NB4 (cell line): ENCODE results near the gene SLC13A2.
A peak's percentile ranks its signal among the peaks of the same experiment; 100 is the strongest.

Experiments
- DNase-seq: peaks from one replicate; pipeline ENCODE4 v3.0.0; 2010; ENCODE audit warnings: low read depth
- H3K4me3 ChIP-seq: one replicate; pipeline ENCODE4 v1.5.1; 2011; ENCODE audit warnings: mild to moderate bottlenecking, low read depth, low read length, moderate library complexity
- MYC ChIP-seq: IDR thresholded peaks from 2 replicates; pipeline ENCODE4 v1.6.1; 2011; ENCODE audit warnings: low read depth, low read length
- POLR2A ChIP-seq: IDR thresholded peaks from 2 replicates; pipeline ENCODE4 v1.6.1; 2011; ENCODE audit warnings: mild to moderate bottlenecking; ENCODE audit not compliant: insufficient read length; ENCODE audit errors: extremely low read depth
- TF ChIP-seq, protein P1 (sequence below): IDR thresholded peaks from one replicate; pipeline ENCODE4 v1.5.1; 2012; ENCODE audit warnings: low read depth, low read length
- TF ChIP-seq, protein P2 (sequence below): IDR thresholded peaks from 2 replicates; pipeline ENCODE4 v1.6.1; 2011; ENCODE audit warnings: low read depth, low read length

Gene SLC13A2

DNA sequence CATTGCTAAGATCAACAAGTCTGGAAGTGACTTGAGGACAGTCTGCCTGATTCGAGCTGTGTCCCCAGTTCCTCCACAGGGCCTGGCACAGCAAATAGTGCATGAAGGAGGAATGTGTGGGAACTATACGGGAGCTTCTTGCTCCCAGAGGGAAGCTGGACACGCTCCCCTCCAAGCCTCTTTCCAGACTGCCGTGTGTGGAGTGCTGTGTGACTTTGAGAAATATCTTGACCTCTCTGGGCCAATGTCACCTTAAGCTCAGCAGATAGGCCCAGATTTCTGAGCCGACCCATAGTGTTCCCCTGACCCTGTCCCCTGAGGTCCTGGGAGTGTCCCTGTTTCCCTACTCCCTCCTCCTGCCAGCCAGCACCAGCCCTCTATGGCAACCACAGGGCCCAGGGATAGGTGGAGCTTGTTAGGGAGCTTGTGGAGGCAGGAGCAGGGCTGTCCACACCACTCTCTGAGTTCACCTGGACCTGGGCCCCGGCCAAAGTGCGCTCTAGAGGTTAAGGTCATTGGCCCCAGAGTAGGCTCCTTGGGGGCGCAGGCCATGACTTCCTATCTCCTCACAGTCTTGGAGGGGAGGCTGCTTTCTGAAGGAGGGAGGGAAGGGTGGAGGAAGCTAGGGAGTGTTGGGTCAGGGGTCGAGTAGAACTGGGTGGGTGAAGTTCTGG, 26.4 kb downstream of the SLC13A2 start:
- TF ChIP-seq, protein P1, sequence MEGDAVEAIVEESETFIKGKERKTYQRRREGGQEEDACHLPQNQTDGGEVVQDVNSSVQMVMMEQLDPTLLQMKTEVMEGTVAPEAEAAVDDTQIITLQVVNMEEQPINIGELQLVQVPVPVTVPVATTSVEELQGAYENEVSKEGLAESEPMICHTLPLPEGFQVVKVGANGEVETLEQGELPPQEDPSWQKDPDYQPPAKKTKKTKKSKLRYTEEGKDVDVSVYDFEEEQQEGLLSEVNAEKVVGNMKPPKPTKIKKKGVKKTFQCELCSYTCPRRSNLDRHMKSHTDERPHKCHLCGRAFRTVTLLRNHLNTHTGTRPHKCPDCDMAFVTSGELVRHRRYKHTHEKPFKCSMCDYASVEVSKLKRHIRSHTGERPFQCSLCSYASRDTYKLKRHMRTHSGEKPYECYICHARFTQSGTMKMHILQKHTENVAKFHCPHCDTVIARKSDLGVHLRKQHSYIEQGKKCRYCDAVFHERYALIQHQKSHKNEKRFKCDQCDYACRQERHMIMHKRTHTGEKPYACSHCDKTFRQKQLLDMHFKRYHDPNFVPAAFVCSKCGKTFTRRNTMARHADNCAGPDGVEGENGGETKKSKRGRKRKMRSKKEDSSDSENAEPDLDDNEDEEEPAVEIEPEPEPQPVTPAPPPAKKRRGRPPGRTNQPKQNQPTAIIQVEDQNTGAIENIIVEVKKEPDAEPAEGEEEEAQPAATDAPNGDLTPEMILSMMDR = no peak
- no peak for TF ChIP-seq MYC
- no peak for TF ChIP-seq POLR2A
- TF ChIP-seq, protein P2, sequence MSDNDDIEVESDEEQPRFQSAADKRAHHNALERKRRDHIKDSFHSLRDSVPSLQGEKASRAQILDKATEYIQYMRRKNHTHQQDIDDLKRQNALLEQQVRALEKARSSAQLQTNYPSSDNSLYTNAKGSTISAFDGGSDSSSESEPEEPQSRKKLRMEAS = no peak
- DNase-seq = no peak
- H3K4me3 ChIP-seq = no peak overlapping the region

DNA sequence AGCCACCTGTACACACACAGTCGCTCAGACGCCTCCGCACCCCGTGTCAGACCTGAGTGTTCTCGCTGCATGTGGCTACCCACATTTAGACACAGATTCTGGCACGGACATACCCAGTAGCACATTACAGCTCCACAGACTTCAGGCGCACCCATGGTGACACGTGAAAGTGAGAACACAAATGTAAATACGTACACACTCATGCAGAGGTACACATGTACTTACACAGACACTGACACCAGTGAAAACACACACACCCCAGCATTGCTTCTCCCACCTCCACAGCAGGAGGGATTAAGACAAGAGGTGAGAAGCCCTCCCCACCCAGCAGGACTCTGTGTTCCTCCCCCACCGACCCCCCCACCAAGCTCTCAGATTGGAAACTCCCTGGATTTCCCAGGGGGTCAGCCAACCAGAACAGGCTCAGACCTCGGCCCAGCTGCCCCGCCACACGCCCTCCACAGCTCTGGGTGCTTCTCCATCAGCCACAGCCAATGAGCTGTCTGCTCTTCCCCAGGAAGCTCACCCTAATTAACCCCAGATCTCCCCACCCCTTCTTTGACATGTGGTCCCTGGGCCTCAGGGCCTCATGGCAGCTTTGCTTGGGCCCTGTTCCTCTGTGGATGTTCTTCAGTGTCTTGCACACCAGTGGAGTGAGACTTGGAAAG, 27.4 kb downstream of the SLC13A2 start:
- H3K4me3 ChIP-seq = no peak overlapping the region
- peak; percentile 38 for DNase-seq

DNA sequence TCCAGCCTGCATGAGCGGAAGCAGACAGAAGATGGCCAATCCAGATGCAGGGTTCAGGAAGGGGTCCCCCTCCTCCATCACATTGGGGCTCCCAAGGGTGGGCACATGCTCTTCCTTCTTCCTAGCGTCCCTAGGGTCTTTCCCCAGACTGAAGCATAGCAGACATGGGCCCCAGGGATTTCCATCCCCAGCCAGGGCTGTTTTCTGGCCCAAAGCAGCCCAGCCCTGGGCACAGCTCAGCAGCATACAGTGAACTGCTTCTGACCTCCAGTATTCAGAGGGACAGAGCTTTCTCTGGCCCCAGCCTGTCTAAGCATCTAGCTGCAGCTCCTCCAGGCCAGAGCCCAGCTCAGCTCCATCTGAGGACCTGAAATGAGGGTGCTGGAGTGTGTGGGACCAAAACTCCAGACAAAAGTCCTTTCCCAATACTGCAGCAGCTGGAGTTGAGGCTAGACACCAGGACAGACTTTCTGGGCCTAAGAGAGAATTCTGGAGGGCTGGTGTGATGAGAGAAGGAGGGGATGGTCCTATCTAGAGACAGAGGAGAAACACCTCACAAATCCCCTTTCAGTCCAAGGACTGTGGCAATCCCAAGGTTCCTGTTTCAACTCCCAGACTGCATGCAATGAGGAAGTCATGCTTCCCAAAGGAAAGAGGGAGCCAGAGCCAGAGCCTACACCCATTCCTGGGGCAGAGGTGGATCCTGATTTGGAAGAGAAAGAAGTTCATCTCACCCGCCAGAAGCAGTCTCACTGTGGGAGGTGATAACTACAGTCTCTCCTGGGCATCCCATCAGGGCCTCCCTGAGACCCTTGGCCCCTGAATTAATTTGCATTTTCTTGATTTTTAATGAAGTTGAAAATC, 28.2 kb downstream of the SLC13A2 start:
- TF ChIP-seq MYC (no peak), POLR2A (no peak)
- TF ChIP-seq, protein P2 = no peak
- TF ChIP-seq, protein P1 = no peak
- DNase-seq = no peak
- H3K4me3 ChIP-seq = no peak overlapping the region

More for the DNA sequence above, 27.4 kb downstream of the SLC13A2 start:
- TF ChIP-seq, protein P1 = no peak
- no peak for TF ChIP-seq MYC
- TF ChIP-seq, protein P2 = peak; percentile 58; the same call in 1 of the 2 replicates

DNA sequence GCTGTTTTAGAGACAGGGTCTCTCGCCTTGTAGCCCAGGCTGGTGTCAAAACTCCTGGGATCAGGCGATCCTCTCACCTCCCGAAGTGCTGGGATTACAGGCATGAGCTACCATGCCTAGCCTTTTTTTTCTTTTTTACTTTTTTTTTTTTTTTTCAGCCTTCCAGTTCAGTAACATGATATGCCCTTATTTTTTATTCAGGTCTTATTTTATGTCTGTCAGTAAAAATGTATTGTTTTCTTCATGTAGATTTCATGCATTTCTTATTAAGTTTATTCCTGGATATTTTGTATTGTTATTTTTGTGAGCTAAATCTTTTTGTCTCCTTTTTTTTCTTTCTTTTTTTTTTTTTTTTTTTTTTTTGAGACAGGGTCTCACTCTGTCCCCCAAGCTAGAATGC, 30.0 kb downstream of the SLC13A2 start:
- H3K4me3 ChIP-seq = no peak overlapping the region
- DNase-seq = no peak

More for the DNA sequence above, 30.0 kb downstream of the SLC13A2 start:
- TF ChIP-seq, protein P2 = no peak
- no peak for TF ChIP-seq MYC
- no peak for TF ChIP-seq POLR2A
- TF ChIP-seq, protein P1 = no peak
